VCaP (cell line): ENCODE measurements around the gene SLC4A4.

Experiments
- H3K27ac ChIP-seq: fragments of 450-650 bp; 2 replicates; pipeline ENCODE4 v1.5.1; 2017
- TF ChIP-seq, protein P1 (sequence below): fragments of 450-650 bp; conservative IDR thresholded peaks from 2 replicates; pipeline ENCODE4 v1.5.1; 2017; ENCODE audit warnings: mild to moderate bottlenecking, moderate library complexity

The SLC4A4 gene

DNA sequence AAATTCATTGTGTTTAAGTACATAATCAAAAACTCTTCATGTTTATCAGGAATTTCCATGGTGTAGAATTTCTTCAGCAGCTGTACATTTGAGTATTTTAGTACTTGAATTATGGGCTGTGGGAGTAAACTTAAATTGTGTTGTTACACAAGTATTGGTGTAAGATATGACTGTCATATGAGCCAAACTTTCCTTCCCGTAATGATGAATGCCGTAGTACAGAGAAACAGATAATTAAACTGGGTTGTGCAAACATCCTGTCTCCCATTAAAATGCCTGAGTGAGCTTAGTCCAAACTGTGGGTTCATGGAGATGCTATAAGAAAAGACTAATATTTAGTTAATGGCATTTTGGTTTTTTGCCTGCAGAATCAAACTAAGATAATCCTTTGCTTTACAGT lies 159.2 kb downstream of the SLC4A4 start:
- TF ChIP-seq, protein P1, sequence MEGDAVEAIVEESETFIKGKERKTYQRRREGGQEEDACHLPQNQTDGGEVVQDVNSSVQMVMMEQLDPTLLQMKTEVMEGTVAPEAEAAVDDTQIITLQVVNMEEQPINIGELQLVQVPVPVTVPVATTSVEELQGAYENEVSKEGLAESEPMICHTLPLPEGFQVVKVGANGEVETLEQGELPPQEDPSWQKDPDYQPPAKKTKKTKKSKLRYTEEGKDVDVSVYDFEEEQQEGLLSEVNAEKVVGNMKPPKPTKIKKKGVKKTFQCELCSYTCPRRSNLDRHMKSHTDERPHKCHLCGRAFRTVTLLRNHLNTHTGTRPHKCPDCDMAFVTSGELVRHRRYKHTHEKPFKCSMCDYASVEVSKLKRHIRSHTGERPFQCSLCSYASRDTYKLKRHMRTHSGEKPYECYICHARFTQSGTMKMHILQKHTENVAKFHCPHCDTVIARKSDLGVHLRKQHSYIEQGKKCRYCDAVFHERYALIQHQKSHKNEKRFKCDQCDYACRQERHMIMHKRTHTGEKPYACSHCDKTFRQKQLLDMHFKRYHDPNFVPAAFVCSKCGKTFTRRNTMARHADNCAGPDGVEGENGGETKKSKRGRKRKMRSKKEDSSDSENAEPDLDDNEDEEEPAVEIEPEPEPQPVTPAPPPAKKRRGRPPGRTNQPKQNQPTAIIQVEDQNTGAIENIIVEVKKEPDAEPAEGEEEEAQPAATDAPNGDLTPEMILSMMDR, result no peak
- peak overlapping the region; percentile 87 for H3K27ac ChIP-seq

DNA sequence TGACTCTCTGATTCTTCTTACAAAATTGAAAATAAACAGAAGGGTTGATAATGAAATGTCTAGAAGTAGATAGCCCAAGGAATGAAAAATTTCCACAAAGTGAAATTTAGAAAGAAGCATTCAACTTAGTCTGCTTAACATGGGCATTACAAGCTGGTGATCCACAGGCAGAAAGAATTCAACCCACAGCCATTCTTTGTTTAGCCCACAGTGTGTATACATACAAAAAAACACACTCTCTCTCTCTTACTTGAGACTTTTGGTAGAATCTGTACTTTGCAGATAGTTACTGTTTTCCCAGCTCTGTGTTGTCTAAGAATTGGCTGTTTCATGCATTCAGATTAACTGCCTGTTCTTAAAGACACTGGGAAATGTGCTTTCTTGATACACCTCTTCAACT lies 159.8 kb downstream of the SLC4A4 start:
- H3K27ac ChIP-seq, result peak overlapping the region; percentile 87
- TF ChIP-seq, protein P1, result no peak

DNA sequence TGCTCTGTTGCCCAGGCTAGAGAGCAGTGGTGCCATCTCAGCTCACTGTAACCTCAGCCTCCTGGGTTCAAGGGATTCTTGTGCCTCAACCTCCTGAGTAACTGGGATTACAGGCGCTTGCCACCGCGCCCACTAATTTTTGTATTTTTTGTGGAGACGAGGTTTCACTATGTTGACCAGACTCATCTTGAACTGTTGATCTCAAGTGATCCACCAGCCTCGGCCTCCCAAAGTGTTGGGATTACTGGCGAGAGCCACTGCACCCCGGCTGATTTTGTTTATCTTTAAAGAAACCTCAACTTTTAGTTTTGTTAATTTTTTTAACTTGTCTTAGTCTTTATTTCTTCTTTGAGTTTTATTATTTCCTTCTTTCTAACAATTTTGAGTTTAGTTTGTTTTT lies 163.2 kb downstream of the SLC4A4 start:
- H3K27ac ChIP-seq, result no peak overlapping the region
- TF ChIP-seq, protein P1, result no peak

DNA sequence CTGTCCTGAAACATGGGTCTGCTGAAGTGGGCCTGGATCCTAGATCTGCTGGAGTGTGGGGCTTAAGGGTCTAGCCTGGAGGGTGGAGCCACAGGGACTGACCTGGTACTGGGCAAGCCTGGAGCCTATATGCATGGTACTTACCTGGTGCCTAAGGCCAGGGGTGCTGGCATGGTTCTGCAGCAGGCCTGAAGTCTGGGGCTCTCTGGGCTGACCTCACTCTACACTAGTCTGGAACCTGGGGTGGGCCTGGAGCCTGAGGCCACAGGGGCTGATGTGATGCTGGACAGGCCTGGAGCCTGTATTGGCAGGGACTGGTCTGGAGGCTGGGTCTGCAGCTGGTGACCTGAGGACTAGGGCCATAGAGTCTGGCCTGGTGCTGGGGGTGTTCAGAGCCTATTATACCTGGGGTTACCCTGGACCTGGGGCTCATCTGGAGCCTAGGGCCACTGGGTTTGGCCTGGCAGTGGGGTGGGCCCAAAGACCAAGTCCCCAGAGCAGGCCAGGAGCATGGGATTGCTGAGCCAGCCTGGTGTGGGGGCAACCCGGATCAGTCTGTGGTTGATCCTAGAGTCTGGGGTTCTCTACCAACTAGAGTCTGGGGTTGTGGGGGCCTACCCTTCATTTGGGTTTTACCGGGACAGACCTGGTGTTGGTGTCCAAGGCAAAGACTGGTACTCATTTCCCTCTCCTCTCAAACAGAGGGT lies 179.6 kb downstream of the SLC4A4 start:
- H3K27ac ChIP-seq, result no peak overlapping the region
- TF ChIP-seq, protein P1, result no peak

DNA sequence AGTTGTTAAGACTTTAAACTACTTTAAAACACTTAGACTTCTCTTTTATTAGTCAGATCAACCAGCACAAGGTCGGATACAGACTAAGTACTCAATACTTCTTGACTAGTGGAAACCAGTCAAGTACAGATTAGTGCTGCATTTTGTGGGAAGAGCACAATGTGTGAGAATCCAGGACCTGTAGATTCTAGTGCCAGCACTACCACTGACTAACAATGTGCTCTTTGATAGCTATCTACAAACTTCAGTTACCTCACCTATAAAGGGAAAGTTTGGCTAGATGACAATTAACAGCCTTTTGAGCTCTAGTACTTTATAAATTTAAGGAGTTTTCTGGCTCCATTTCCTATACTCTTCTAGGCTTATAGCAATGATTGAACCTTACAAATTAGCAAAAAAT lies 181.5 kb downstream of the SLC4A4 start:
- TF ChIP-seq, protein P1, result no peak

DNA sequence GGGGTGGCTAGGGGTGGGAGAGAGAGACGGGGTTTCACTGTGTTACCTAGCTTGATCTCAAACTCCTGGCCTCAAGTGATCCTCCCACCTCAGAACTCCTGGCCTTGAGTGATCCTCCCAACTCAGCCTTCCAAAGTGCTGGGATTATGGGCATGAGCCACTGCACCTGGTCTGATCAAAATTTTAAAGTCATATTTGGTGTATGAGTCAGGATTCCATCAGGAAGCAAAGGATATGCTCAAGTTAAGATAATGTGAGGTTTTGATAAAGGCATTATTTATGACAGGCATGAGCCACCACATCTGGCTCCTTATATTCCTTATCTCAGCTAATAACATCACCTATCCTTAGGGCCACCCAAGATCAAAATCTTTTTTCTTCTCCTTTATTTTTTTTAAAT lies 182.0 kb downstream of the SLC4A4 start:
- 0 out of 2 replicates have a peak overlapping the region, but pooled peaks have one; percentile 19 for H3K27ac ChIP-seq
- TF ChIP-seq, protein P1, result no peak

More for the DNA sequence above, 181.5 kb downstream of the SLC4A4 start:
- H3K27ac ChIP-seq, result peak overlapping the region; percentile 19; the same call in 1 of the 2 replicates

DNA sequence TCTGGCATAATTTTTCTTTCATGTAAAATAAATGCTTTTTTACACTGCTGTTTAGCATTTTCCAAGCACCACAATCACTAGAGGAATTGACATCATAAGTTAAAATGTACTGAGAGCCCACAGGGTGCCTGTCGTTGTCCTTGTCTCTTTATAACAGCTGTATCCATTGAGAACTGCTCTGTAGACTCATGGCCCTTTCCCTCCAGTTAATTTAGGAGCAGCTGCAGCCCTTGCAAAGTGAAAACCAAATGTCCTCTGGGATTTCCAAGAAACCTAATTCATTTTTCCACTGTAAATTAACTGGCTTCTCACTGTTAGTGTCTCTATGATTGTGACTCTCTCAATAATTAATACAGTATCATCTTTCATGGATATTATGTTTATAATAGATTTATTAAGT lies 185.9 kb downstream of the SLC4A4 start:
- TF ChIP-seq, protein P1, result no peak

More for the DNA sequence above, 185.9 kb downstream of the SLC4A4 start:
- peak overlapping the region; percentile 59 for H3K27ac ChIP-seq
